Liver (tissue), 3 donors: Measurements from ENCODE around the gene RNLS.

ENCODE experiments used
- CTCF ChIP-seq: fragments of 150-350 bp; IDR thresholded peaks from 2 replicates; pipeline ENCODE4 v1.5.1; 2017; ENCODE audit warnings: improper control_type of control experiment, low read depth, low read length; ENCODE audit not compliant: missing input control
- EGR1 ChIP-seq, 2 donors: IDR thresholded peaks; 2 replicates each; pipeline ENCODE4 v1.6.1; 2016 to 2018; ENCODE audit warnings: antibody characterized with exemption in 2 of 2, low read depth in 2 of 2
- MAX ChIP-seq: IDR thresholded peaks from 2 replicates; pipeline ENCODE4 v1.6.1; 2016; ENCODE audit warnings: antibody characterized with exemption
- RAD21 ChIP-seq, 2 donors: IDR thresholded peaks; 2 replicates each; pipeline ENCODE4 v1.6.1; 2016; ENCODE audit warnings: antibody characterized with exemption in 2 of 2, mild to moderate bottlenecking in 2 of 2
- REST ChIP-seq: IDR thresholded peaks from 2 replicates; pipeline ENCODE4 v1.6.1; 2016; ENCODE audit warnings: antibody characterized with exemption, mild to moderate bottlenecking
- TAF1 ChIP-seq: conservative IDR thresholded peaks from 2 replicates; pipeline ENCODE4 v1.6.1; 2016; ENCODE audit warnings: antibody characterized with exemption, mild to moderate bottlenecking
- YY1 ChIP-seq: IDR thresholded peaks from 2 replicates; pipeline ENCODE4 v1.6.1; 2016; ENCODE audit warnings: antibody characterized with exemption, mild to moderate bottlenecking
- donor health status: healthy.
- donor health status: healthy.

GRCh38 chr10:88428976-88429375 lies 154.1 kb downstream of the RNLS start:
- no peak for TF ChIP-seq CTCF
- TF ChIP-seq TAF1: no peak
- TF ChIP-seq REST: no peak
- TF ChIP-seq RAD21 (IDR thresholded peaks at IDR 0.05): no peak
- no peak for TF ChIP-seq YY1
- no peak for TF ChIP-seq MAX
- TF ChIP-seq EGR1 (IDR thresholded peaks at IDR 0.05; ENCODE audit: low read depth in 2 of 2): no peak
